HG03571 (cell line): ENCODE measurements around the gene SAMD8.
"Not testable (repeated sequence)": the region's sequence is repeated elsewhere in the genome, so short reads cannot be mapped to it uniquely, and the experiment has no call there.

Experiments
- ATAC-seq: cut with Tn5 transposase; IDR thresholded peaks from one replicate; pipeline ENCODE4 v1.9.1; 2021; ENCODE audit not compliant: unreplicated experiment

SAMD8 gene

DNA sequence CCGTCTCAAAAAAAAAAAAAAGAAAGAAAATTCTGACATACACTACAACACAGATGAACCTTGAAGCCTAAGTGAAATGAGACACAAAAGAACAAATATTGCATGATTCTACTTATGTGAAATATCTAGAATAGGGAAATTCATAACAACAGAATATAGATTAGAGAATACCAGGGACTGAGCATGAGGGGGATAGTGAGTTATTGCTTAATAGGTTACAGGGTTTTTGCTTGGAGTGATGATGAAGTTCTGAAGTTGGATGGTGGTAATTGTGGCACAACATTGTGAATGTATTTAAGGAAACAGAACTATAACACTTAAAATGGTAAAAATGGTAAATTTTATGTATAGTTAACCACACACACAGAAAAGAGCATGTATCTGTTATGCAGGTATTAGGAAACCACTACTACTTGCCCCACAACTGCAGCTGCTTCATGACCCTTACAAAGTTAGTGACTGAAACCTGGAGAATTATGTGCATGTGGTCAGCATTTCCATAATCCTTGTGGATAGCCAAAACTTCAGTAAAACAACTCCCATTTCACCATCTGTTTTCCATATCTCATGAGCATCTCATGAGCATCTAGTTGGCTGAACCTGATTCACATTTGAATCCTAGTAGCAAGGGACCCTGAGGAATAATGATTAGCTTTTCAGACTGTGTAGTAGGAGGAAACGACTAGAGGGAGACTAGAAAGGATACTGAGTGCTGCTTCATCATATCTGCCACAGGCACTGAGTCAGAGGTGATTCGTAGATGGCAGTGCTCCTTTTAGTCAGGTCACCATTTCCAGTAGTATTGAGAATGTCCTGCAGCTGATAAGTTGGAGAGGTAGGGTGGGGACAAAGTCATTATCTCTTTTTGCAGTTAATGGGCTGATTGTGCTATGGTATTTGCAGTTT is 26.3 kb downstream of the SAMD8 start:
- no peak for ATAC-seq

DNA sequence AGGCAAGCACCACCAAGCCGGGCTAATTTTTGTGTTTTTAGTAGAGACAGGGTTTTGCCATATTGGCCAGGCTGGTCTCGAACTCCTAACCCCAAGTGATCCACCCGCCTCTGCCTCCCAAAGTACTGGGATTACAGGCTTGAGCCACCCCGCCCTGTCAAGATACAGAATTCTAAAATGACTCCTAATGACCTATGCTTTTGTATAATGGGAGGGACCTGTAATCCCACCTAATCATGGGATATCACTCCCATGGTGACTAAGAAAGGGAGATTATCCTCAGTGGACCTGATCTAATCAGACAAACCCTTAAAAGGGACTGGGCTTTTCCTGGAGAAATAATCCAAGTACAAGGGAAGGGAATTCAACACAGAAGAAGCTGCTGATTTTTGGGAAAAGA is 28.8 kb downstream of the SAMD8 start:
- no peak for ATAC-seq

DNA sequence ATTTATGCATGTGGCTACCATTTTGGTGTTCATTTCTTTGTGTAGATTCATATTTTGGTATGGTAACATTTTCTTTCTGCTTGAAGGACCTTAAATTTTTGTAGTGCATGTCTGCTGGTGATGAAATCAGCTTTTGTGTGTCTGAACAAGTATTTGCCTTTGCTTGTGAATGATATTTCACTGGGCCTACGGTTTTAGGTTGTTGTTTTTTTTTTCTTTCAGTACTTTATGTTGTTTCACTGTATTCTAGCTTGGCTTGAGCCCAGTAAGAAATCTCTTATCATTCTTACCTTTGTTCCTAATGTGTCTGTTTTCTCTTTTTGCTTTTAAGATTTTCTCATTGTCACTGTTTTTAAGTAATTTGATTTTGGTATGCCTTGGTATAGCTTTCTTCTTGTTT is 31.9 kb downstream of the SAMD8 start:
- ATAC-seq = no peak

- no peak for ATAC-seq
Observed at GRCh38 chr10:75145590-75145989, 34.1 kb downstream of the SAMD8 start.

- ATAC-seq = no peak
Observed at GRCh38 chr10:75146780-75147179, 35.3 kb downstream of the SAMD8 start.

DNA sequence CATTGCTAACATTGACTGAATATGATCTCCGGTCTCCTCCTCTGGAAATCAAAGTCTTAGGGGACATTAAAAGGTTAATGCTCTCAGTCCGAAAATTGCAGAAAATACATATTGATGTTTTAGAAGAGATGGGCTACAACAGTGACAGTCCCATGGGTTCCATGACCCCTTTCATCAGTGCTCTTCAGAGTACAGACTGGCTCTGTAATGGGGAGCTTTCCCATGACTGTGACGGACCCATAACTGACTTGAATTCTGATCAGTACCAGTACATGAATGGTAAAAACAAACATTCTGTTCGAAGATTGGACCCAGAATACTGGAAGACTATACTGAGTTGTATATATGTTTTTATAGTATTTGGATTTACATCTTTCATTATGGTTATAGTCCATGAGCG is 39.2 kb downstream of the SAMD8 start:
- no peak for ATAC-seq

DNA sequence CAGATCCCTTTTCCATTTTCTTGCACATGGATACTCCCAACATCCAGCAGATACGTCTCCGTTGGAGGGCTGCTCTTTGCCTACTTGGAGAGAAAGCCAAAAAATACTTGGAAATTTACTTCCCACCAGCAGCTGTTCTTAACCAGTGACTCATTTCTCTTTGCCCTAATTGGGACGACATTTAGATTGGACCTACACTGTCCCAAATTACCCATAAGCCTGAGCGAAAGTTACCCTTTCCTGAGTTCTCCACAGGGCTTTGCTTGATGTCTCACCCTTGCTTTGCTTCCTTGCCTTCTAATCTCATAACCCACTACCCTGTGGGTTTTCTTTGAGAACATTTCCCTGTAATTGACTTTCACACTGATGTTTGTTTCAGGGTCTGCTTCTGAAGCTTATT is 48.1 kb downstream of the SAMD8 start:
- no peak for ATAC-seq

DNA sequence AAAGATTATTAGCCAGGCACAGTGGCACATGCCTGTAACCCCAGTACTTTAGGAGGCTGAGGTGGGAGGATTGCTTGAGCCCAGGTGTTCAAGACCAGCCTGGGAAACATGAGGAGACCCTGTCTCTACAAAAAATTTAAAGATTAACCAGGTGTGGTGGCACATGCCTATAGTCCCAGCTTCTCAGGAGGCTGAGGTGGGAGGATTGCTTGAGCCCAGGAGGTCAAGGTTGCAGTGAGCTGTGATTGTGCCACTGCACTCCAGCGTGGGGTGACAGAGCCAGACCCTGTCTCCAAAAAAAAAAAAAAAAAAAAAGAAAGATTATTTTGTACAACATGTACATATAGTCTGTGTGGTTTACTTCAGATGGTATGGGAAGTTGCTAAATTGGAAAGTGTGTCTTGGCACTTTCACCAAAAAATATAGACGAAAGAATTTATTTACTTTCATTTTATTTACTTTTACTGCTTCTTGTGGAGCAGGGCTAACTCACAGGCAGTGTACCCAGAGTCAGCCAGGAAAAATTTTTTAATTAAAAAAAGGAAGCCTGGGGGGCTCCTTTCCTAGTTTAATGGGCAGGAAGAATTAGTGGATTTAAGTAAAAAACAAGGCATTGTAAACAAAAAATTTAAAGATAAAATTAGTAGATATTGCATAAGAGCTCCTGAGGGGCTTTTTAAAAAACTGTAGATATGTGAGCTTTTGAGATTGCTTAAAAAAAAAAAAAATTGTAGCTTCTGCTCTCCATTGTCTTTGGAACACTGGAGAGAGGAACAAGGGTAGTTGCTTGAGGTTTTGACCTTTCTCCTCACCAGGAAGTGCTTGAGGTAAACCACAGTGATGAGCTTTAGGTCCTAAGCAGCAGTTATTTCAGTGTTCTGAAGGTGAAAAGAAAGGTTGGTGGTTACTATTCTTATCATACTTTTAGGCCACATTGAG is 54.5 kb downstream of the SAMD8 start:
- peak; percentile 77 for ATAC-seq

GRCh38 chr10:75166623-75166972 is 55.1 kb downstream of the SAMD8 start:
- peak; percentile 32 for ATAC-seq

GRCh38 chr10:75168275-75168674 is 56.8 kb downstream of the SAMD8 start:
- ATAC-seq = no peak

- no peak for ATAC-seq
Observed at GRCh38 chr10:75170215-75170614, 58.8 kb downstream of the SAMD8 start.

GRCh38 chr10:75175046-75175445 is 63.6 kb downstream of the SAMD8 start:
- ATAC-seq = no peak

DNA sequence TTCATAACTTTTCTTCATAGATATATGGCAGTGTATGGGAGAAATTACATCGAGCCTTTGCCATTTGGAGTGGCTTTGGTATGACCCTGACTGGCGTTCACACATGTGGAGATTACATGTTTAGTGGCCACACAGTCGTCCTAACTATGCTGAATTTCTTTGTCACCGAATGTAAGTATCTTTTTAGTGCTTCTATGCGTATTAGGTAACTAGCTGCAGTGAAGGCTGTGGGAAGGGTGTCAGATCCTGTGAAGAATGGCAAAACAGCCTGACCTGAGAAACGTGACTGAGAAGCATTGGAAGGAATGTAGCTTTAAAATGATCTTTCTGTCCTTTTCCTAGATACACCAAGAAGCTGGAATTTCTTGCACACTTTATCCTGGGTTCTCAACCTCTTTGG is 64.6 kb downstream of the SAMD8 start:
- no peak for ATAC-seq

- no peak for ATAC-seq
Observed at GRCh38 chr10:75176736-75177135, 65.3 kb downstream of the SAMD8 start.

GRCh38 chr10:75179657-75180177 is 68.3 kb downstream of the SAMD8 start:
- no peak for ATAC-seq

DNA sequence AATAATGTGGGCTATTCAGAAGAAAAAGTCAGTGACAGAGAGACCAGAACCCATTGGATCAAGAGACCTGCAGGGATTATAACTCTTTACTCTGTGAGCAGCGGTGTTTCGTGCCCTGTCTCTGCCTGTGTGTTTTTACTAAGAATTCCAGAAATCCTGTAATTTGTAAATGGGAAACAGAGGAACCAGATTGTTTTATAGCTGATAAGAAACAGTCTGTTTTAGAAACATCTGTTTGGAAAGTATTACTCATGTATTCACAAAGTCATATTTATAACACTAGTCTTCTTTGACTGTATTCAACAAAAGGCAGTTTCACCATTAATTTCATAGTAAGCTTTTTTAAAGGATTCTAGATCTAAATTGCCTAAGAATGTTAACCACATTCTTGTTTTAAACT is 69.1 kb downstream of the SAMD8 start:
- no peak for ATAC-seq

GRCh38 chr10:75181073-75181472 is 69.6 kb downstream of the SAMD8 start:
- ATAC-seq = no peak

GRCh38 chr10:75186310-75186709 is 74.9 kb downstream of the SAMD8 start:
- no peak for ATAC-seq

DNA sequence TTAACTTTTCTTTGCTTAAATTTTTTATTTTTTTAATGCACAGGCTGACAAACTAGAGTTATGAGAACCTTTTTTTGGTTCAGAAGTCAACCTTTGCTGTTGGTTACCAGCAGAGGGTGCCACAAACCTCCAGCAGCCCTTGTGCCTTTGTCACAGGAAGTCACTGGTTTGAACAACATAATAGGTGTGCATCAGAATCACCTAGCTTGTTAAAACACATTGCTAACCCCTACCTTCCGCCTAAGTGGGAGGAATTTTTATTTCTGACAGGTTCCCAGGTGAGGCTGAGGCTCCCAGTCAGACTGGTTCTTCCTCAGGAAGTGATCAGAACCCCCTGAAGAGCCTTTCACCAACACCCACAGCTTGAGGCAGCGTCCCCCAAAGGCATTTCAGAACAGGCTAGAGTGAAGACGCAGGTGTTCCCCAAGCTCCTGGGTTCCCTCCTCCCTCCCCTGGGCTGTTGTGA is 76.5 kb downstream of the SAMD8 start:
- ATAC-seq = no peak

- not testable (repeated sequence) for ATAC-seq
Observed at GRCh38 chr10:75188522-75188921, 77.1 kb downstream of the SAMD8 start.

- ATAC-seq = no peak
Observed at GRCh38 chr10:75189266-75190096, 78.0 kb downstream of the SAMD8 start.
